Kasumi-1 (cell line): ENCODE results near the gene XPR1.

Experiments
- DNase-seq, 2 experiments: peaks; one replicate each; lab custom pipeline; 2025; lab: John Stamatoyannopoulos, UW

The XPR1 gene

DNA sequence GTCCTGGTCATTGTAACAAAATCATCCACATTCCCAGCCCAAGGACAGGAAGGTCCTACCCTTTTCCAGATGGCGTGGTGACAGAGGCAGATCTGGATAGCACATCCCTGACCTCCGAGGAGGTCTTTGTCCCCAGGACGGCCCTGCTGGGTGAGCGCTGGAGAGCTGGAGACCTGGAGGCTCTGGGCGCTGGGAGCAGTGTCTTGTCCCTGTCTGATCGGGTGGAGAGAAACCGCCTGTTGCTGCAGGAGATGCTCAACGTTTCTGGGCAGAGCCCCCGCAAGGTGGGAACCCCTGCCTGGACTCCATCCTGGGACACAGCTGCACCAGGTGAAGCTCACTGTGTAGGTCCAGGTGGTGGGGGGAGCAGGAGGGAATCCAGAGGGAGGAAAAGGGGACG, 284.9 kb downstream of the XPR1 start:
- DNase-seq: no peak

DNA sequence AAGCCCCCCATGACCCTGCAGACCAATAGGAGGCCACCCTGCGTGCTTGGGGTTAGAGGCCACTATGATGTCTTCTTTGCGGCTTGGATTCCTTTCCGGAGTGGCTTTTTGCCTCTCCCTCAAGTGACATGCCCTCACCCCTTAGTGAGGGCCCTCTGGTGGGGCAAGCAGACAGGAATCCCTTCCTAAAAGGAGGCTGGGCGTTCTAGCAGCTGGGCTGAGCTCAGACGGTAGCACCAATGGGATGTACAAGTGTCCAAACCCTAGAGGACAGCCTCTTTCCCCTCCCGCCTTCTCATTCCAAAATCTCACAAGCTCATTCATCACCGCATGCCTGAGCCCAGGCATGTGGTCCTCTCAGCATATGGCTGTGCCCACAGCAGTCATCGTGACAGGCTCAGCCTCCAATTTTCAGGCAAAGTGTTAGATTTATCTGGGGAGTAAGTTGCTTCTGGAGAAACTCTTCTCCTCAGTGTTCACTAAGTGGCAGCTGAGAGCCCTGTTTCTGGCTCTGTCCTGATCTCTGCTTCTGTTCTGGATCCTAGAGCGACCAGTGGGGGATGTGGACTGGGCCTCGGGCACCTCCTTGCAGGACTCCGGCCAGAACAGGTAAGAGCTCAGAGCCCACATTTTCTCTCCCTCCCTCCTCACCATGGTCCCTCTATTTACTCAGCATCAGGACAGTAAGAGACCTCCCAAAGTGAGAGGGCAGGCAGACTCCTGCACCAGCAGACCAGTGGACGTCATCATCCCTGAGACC, 285.7 kb downstream of the XPR1 start:
- peak; percentile 64 to 78 for DNase-seq

DNA sequence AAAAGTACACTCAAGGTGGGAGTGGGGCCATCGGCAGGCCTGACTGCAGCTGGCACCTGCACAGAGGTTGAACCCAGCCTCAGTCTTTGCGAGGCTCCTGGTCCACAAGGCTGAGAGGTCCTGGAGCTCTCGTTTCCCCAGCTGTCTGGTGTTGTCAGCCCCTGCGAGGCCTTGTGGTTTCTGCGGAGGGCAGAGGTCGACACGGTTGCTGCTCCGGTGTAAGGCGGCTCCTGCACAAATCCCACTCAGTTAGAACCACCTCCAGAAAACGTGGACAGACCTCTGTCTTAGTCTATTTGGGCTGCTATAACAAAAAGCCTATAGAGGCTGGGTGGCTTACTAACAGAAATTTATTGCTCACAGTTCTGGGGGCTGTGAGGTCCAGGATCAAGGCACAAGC, 286.7 kb downstream of the XPR1 start:
- no peak for DNase-seq

DNA sequence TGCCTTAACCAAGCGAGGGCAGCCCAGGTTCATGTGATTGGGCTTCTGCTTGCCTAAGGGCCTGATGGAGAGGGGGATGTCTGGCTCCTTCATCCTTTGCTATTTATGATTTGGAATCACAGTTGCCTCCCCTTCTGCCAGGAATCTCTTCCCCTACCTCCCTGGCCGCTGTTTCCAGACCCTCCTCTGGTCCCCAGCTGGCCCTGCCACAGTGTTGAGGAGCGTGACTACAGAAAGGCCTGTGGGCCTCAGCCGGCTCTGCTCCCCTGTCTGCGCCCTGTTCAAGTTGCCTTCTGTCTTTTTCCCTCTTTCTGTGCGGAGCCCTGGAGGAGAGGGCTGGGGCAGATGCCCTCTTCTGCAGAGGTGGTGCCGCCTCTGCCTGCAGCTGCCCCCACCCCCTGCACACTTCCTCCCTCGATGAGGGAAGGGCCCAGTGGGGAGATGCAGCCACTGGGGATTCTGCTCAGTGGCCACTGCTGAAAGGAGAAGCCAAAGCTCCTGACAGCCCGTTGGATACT, 287.4 kb downstream of the XPR1 start:
- DNase-seq: no peak

DNA sequence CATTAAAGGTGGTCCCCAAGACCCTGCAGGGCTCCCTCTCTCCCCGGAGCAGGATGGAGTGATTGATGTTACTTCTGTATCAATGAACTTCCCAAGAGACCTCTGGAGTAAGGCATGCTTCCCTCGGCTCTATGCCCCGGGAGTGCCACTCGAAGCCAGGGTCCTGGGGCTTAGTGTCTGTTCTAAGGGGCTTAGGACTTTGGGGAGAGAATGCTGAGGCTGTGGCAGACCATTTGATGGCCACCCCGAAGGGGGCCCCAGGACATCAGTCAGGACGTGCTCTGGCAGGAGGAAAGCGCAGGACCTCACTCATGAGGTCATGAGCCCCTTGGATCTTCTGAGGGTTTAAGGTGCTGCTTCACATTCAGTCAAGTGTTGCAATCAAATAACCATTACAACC, 288.4 kb downstream of the XPR1 start:
- no peak for DNase-seq

DNA sequence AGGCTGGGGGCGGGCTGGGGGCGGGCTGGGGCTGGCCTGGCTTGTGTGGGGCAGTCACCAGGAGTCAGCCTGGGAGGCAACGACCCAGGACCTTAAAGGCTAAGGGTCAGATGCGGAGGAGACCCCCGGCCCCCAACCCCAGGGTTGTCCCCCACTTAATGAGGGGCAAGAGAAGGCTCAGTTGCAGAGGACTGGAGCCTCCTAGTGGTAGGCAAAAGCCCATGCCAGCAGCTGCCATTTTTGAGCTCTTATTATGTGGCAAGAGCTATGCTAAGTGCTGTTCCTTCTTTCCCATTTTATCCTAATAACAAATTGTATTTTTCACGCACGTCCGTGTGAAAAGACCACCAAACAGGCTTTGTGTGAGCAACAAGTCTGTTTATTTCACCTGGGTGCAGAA, 288.9 kb downstream of the XPR1 start:
- DNase-seq: no peak

DNA sequence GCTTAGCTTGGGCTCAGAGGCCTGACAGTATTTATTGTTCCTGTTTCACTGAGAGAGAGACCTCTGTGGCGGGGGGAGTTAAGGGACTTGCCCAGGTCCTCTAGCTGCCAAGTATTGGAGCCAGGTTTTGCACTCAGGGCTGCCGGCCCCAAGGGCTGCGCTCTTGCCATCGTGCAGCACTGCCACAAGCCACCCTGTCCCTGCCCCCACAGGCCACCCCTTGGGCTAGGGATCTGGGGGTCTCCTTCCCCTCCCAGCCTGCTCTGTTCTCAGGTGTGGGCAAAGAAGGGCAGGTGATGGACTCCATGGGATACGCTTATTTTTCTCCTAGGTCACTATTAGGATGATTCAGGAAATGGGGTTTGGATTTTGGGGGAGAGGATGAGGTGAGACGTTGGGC, 289.6 kb downstream of the XPR1 start:
- DNase-seq: no peak

DNA sequence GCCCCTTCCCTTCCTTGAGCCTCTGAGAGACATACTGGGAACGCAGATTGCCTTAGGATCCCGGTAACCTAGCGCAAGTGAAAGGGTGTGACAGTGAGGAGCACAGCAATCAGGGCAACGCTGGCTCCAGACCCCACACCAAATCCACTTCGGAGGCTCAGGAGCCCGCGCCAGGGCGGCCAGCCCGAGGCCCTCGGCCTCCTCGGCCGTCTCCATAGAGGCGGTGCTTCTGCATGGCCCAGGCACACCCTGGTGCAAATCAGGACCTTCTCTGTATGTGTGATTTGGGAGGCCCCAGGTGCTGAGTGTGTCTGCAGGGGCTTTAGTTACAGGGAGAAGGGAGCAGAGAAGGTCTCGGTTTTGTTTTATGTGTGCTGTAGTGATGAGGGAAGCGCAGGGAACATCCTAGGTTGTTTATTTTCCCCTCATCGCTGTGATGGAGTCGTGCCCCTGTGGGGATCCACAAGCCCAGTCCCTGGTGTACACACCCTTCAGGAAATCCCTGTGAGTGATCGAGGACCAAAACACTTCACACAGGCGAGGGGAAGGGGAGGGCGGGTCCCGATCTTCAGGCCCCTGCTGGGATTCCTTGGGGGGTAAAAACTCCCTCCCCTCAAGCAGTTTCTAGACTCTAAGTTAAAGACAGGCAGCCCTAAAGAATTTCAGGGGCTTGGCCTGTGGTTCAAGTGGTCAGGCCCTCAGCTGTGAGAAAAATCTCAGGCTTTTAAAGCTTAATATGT, 290.2 kb downstream of the XPR1 start:
- no peak for DNase-seq

DNA sequence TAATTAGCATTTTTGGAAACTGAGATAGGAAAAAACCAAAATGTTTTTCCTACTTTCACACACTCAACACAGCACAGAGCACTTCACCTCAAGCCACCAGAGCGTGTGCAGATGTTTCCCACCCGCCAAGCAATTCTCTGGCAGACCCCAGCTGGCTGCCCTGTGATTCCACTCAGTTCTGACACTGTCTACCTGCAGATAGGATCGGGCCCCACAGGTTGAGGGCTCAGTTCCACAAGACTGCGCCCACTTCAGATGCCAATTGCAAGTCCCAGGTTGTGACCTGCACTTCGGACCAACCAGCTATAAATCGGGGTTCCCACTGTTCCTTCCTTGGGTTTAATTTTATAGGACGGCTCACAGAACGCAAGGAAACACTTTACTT, 290.8 kb downstream of the XPR1 start:
- DNase-seq: no peak

DNA sequence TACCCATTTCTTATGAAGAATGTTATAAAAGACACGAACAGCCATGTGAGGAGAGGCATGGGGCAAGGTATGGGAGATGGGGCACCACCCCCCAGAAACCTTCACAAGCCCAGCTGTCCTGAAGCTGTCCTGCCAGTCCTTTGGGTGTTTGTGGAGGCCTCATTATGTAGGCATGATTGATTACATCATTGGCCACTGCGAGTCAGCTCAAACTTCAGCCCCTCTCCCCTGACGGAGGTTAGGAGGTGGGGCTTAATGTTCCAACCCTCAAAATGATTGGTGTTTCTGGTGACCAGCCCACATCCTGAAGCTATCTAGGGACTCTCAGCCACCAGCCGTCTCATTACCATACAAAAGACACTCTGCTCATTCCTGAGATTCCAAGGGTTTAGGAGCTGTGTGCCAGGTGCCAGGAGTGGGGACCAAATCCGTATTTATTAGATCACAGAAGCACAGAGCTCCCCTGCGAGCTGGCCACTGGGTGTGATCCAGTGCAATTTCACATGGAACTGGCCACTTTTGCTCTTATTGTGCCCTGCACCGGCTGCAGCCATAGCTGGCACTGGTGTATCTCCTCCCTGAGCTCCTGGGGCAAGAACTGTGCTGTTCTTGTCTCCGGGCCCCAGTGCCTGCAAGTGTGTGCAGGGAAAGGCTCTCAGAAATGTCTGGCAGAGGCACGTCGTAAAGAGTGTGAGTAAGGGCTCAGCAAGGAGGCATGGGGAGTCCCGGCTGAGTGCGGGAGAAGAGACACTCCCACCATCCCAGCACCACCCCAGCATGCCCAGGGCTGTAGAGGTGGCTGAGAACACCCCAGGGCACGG, 291.4 kb downstream of the XPR1 start:
- DNase-seq: no peak

DNA sequence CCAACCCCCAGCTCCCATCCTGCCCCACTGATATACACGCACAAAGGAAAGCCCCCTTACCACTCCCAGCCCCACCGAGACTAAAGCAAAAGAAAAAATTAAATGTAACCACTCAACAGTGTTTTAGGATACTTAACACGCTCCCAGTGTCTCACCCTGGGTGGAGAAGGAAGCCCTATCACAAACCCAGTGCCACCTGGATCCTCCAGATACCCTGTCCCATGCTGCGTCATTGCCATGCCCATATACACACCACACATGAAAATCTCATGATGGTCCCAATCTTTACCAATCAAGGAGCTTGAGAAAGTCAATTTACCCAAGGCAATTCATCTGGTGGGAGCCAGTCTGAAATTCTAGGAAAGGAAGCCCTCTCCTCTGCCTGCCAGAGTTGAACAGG, 292.1 kb downstream of the XPR1 start:
- DNase-seq: no peak

DNA sequence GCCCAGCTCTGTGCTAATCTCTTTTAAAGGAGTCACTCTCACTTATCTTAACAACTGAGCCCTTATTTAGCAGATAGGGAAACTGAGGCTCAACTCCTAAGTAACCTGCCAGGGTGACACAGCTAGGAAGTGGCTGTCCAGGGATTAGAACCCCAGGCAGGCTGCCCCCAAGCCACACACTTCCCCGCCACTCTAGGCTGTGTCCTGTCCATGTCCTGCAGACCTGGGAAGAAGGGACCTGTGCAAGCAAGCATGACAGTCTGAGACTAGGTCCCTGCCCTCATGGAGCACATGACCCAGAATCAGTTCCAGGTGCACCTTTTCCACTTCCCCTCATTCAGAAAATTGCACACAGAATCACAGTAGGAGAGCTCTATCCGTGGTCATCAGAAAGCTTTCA, 293.1 kb downstream of the XPR1 start:
- DNase-seq: no peak

DNA sequence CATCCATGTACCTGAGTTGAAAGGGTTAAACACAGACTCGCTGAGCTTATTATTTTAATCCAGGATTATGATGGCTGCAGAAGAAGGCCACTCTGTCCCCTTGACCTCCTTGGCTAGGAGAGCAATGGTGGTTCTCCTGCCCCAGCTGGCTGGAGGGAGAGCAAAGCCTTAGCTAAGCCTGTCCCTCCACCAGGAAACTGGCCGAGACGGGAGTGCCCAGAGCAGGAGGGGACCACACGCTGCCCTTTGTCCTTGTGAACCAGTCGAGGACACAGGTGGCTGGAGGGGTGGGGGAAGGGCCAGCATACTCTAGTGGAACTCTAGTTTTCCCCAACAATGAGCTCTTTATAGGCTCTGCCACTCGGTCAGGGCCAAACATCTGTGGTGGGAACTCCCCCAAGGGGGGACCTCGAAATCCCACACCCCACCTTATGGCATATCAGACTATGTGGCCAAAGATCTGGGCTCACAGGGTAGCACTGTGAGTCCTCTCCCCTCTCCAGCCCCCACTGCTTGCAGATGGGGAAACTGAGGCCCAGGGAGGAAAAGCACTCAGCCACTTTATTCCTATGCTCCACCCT, 293.7 kb downstream of the XPR1 start:
- DNase-seq: no peak

DNA sequence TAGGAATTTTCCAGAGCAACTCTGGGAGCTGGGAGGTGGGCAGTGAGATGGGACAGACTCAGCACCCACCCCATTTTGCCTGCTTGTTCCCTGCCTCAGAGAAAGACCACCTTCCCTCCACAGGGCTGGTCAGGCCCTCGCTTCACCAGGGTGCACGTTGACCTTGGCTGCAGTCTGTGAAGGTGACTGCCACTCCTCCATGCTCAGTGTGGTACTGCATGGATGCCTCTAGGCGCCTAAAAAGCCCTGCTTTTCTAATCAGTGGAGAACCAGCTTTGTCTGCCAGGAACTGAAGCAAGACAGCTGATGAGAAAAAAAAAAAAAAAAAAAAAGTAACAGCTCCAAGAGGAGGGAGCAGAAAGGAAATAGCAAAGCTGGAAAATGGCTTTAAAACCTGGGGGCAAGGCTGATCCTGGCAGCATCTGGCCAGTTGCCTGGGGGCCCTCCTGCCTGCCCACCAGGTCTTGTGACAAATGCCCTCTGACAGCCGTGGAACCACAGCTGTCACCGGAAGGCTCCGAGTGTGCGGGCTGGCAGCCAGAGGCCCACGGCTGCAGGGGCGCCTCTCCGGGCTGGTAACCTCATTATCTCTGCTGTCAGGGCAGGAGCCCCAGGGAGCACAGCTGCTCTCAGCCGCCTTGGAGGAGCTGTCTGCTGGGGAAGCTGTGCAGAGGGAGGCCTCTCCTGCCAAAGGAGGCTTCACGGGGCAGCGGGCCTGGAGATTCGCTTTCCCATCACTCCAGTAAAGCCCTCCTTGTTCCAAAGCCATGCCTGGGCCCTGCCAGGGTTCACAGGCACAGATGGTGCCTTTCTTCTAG, 294.6 kb downstream of the XPR1 start:
- peak; percentile 40 to 56 for DNase-seq

DNA sequence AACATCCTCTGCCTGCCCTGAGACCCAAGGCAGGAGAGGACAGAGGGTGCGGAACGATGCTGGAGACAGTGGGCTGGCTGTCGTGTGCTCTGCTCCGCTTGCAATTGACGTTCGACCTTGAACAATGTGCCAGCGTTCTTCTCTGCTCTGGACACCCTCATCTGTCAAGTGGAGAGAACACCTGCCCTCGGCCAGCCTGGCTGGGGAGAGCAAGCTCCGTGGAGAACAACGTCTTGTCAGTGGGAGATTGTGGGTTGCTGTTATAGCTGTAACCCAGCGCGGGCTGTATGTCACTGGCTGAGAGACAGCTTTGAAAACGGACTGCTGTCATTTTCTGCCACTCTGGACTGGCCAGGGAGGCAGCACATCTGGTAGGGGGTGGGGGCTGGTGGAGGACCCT, 295.5 kb downstream of the XPR1 start:
- no peak for DNase-seq

DNA sequence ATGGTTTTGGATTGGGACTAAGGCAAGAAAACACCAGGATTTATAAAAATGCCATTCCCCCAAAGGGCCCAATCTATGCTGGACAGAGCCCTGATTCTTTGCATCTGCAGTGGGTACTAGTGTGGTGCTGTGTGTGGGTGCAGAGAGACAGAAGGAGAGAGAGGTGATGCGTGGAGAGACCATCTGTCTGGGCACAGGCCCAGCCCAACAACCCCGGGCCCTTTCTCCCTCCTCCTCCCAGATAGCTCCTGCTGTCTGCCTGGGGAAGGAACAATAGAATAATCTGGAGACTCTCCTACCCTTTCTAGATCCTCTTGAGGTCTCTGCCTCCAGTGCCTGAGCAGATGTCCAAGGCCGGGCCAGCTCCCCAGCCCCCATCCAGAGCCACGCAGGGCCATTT, 296.0 kb downstream of the XPR1 start:
- no peak for DNase-seq

DNA sequence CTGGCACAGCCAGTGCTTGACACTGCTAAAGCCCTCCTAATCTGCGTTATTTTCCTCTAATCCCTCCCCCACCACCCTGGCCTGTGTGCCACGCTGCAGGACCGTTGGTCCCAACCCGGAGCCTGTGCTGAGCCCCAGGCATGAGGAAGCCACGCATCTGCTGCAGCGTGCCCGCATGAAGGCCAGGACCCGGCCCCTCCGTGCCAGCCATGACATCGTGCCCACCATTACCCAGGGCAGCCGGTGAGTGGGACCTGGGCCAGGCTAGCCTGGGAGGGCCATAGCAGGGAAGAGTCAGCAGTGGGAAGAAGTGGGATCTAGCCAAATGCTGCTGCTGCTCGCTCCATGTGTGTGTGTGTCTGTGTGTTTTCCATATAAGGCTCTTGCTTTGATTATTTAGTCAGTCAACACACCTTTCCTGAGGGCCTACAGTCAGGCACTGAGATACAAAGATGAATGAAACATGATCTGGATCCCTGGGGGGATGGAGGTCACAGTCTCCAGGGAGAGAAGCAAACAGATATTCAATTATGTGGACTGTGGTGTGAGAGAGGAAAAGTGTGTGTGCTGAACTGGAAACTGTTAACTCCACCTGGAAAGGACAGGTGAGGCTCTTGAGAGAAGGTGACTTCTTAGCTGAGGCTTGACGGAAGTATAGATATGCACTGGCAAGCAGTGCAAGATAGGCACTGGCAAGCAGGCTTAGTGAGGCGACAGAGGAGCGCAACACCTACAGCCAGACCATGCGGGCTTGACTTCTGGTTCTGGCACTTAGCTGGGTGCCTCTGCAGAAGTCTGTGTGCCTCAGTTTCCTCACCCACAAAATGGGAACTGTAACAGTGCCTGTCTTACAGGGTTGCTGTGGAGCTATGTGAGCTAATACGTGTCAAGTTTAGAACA, 296.8 kb downstream of the XPR1 start:
- no peak for DNase-seq

DNA sequence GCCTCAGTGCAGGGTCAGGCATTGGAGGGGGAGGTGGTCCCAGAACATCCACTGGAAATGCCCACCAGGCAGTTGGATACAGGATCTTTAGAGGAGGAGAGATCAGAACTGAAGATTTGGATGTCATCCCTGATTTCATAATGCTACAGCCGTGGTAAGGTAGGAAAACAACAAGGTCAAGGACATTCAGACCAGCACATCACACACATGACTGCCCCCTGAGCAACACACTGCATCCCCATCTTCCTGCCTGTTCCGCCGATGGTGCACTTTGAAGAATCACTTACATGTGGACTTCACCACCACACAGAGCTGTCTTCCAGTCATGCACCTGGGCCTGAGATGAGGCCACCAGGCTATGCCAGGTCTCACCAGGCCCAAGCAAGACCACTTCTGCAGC, 297.6 kb downstream of the XPR1 start:
- DNase-seq: no peak

DNA sequence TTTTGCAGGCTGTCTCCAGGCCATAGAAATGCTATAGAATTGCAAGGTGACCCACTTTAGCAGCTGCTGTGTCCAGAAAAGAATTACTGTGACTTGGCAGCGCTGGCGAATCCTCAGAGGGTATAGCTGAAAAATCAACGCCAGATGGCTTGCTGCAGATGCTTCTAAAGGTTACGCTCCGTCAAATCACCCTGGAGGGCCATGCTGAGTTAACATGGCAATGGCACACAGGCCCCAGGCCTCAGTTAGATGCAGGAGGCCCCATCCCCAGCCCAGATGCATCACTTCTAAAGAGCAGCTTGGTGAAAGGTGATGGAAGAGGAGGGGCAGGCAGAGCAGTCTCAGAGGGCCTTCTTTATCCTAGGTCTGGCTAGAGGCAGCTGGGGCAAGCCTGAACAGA, 298.9 kb downstream of the XPR1 start:
- no peak for DNase-seq

DNA sequence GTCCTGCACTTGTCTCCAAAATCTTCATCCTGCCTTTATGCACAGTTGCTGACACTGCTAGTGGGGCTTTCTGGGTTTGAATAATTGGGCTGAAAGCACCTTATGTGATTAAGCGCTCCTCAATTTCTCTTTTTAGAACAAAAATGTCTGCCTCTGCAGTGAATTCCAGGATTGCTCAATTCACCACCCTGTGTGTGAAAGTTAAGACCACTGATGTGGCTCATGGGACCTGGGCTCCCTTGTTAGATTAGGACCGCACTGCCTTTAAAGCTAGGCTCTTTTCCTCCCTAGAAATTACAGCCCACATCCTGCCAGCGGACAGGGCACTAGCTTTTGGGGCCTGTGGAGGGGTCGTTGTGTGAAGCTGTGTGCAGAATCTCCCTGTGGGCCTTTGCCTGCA, 299.7 kb downstream of the XPR1 start:
- DNase-seq: no peak
